Liver (tissue), 9 donors: ENCODE measurements around the gene HGD. TPM values are rescaled to one million over a fixed set of nuclear protein-coding genes. Genes with fewer than 3 reads are reported as not detected.

Source experiments
- DNase-seq: peaks from one replicate; pipeline ENCODE4 v3.0.0-alpha.2; 2017; ENCODE audit warnings: low spot score
- H3K27ac ChIP-seq, 2 donors: one replicate each; pipeline ENCODE4 v1.7.0; 2013; ENCODE audit warnings: inconsistent platforms in 2 of 2, low read length in 2 of 2, control low read depth in 1 of 2, low read depth in 1 of 2, mild to moderate bottlenecking in 1 of 2
- H3K27me3 ChIP-seq, 4 donors: one replicate each; pipeline versions ENCODE4 v1.6.1 to v1.7.0; 2013; ENCODE audit warnings: low read length in 3 of 4, inconsistent platforms in 1 of 4, mild to moderate bottlenecking in 1 of 4, moderate library complexity in 1 of 4; ENCODE audit not compliant: control insufficient read depth in 4 of 4, insufficient read depth in 4 of 4
- H3K36me3 ChIP-seq, 4 donors: one replicate each; pipeline versions ENCODE4 v1.6.1 to v1.7.0; 2013; ENCODE audit warnings: low read length in 3 of 4, mild to moderate bottlenecking in 3 of 4, low read depth in 1 of 4, moderate library complexity in 1 of 4; ENCODE audit not compliant: control insufficient read depth in 4 of 4, insufficient read depth in 3 of 4
- H3K4me1 ChIP-seq, 4 donors: one replicate each; pipeline versions ENCODE4 v1.6.1 to v1.7.0; 2013; ENCODE audit warnings: low read length in 3 of 4, mild to moderate bottlenecking in 3 of 4, moderate library complexity in 1 of 4; ENCODE audit not compliant: control insufficient read depth in 4 of 4, insufficient read depth in 4 of 4
- H3K4me3 ChIP-seq, 3 donors: one replicate each; pipeline versions ENCODE4 v1.6.1 to v1.7.0; 2013; ENCODE audit warnings: low read length in 3 of 3, control low read depth in 1 of 3, low read depth in 1 of 3, mild to moderate bottlenecking in 1 of 3
- H3K9ac ChIP-seq, 2 donors: one replicate each; pipeline ENCODE4 v1.7.0; 2013; ENCODE audit warnings: low read length in 2 of 2, mild to moderate bottlenecking in 2 of 2, moderate library complexity in 2 of 2, control low read depth in 1 of 2, low read depth in 1 of 2
- H3K9me3 ChIP-seq, 4 donors: one replicate each; pipeline versions ENCODE4 v1.6.1 to v1.7.0; 2013; ENCODE audit warnings: low read length in 3 of 4; ENCODE audit not compliant: control insufficient read depth in 4 of 4
- ATF3 ChIP-seq: IDR thresholded peaks from 2 replicates; pipeline ENCODE4 v1.6.1; 2016; ENCODE audit warnings: antibody characterized with exemption
- CTCF ChIP-seq: fragments of 150-350 bp; IDR thresholded peaks from 2 replicates; pipeline ENCODE4 v1.5.1; 2017; ENCODE audit warnings: improper control_type of control experiment, low read depth, low read length; ENCODE audit not compliant: missing input control
- EGR1 ChIP-seq, 2 donors: IDR thresholded peaks; 2 replicates each; pipeline ENCODE4 v1.6.1; 2016 to 2018; ENCODE audit warnings: antibody characterized with exemption in 2 of 2, low read depth in 2 of 2
- FOXA1 ChIP-seq: IDR thresholded peaks from 2 replicates; pipeline ENCODE4 v1.6.1; 2016; ENCODE audit warnings: antibody characterized with exemption
- FOXA2 ChIP-seq: IDR thresholded peaks from 2 replicates; pipeline ENCODE4 v1.6.1; 2016; ENCODE audit warnings: antibody characterized with exemption
- GABPA ChIP-seq, 2 donors: IDR thresholded peaks in 1 of 2; conservative IDR thresholded peaks in 1 of 2; 2 replicates each; pipeline ENCODE4 v1.6.1; 2016; ENCODE audit warnings: antibody characterized with exemption in 2 of 2, mild to moderate bottlenecking in 1 of 2, moderate library complexity in 1 of 2
- HNF4A ChIP-seq, 2 donors: conservative IDR thresholded peaks; 2 replicates each; pipeline ENCODE4 v1.6.1; 2016; ENCODE audit warnings: antibody characterized with exemption in 2 of 2, mild to moderate bottlenecking in 2 of 2
- HNF4G ChIP-seq: IDR thresholded peaks from 2 replicates; pipeline ENCODE4 v1.6.1; 2016; ENCODE audit warnings: antibody characterized with exemption
- JUND ChIP-seq, 2 donors: IDR thresholded peaks; 2 replicates each; pipeline ENCODE4 v1.6.1; 2016; ENCODE audit warnings: antibody characterized with exemption in 2 of 2
- MAX ChIP-seq: IDR thresholded peaks from 2 replicates; pipeline ENCODE4 v1.6.1; 2016; ENCODE audit warnings: antibody characterized with exemption
- NR2F2 ChIP-seq: IDR thresholded peaks from 2 replicates; pipeline ENCODE4 v1.6.1; 2016; ENCODE audit warnings: antibody characterized with exemption
- REST ChIP-seq: IDR thresholded peaks from 2 replicates; pipeline ENCODE4 v1.6.1; 2016; ENCODE audit warnings: antibody characterized with exemption, mild to moderate bottlenecking
- RXRA ChIP-seq, 2 donors: IDR thresholded peaks; 2 replicates each; pipeline ENCODE4 v1.6.1; 2017 to 2018; ENCODE audit warnings: antibody characterized with exemption in 2 of 2, mild to moderate bottlenecking in 1 of 2
- SP1 ChIP-seq: IDR thresholded peaks from 2 replicates; pipeline ENCODE4 v1.6.1; 2018; ENCODE audit warnings: antibody characterized with exemption, mild to moderate bottlenecking
- TAF1 ChIP-seq: conservative IDR thresholded peaks from 2 replicates; pipeline ENCODE4 v1.6.1; 2016; ENCODE audit warnings: antibody characterized with exemption, mild to moderate bottlenecking
- YY1 ChIP-seq: IDR thresholded peaks from 2 replicates; pipeline ENCODE4 v1.6.1; 2016; ENCODE audit warnings: antibody characterized with exemption, mild to moderate bottlenecking
- ZBTB33 ChIP-seq: IDR thresholded peaks from 2 replicates; pipeline ENCODE4 v1.6.1; 2016; ENCODE audit warnings: antibody characterized with exemption
- WGBS: extraction: QIAGEN DNeasy Blood & Tissue Kit; methylation state at CpG from one replicate; pipeline ENCODE4 v1.1.7; 2013; 5-methylcytosine and 5-hydroxymethylcytosine counted together
- polyA plus RNA-seq, 2 donors: library from polyadenylated mRNA; stranded (reverse) in 1 of 2; unstranded in 1 of 2; fragments of 200-250 nt in 1 of 2; fragments of >200 nt in 1 of 2; fragmentation: Nextera tagmentation in 1 of 2; extraction: Ambion mirVana in 1 of 2; gene quantifications; one replicate each; pipeline versions ENCODE4 v1.2.1 to v1.2.3, GENCODE V29; 2013 to 2015
- total RNA-seq, 2 donors: library from RNA; depleted of rRNA; stranded (reverse); fragments of >200 nt; gene quantifications; one replicate each; pipeline ENCODE4 v1.2.3, GENCODE V29; 2014
- donor health status: healthy.
- donor health status: healthy.
- donor health status: healthy.
- donor health status: healthy.
- donor health status: healthy.

The HGD gene
- total and polyA plus RNA-seq, 4 donors, result 83.5 to 326 (median 246) TPM

- TF ChIP-seq MAX (no peak), NR2F2 (no peak), CTCF (no peak), ATF3 (no peak)
Measured at GRCh38 chr3:120614765-120615164, 67.3 kb downstream of the HGD start (continued).

GRCh38 chr3:120608506-120608905 is 73.5 kb downstream of the HGD start:
- Histone ChIP-seq H3K27me3 (no peaks in the 10 kb centered on the region), H3K27ac (no peak overlapping the region), H3K9me3 (no peaks in the 10 kb centered on the region), H3K4me3 (no peak overlapping the region), H3K36me3 (no peaks in the 10 kb centered on the region), H3K4me1 (no peaks in the 10 kb centered on the region), H3K9ac (no peak overlapping the region)
- whole genome bisulfite sequencing, result 78% methylated on average over 4 of the region's 4 CpGs
- TF ChIP-seq RXRA (IDR thresholded peaks at IDR 0.05) (no peak), JUND (IDR thresholded peaks at IDR 0.05) (no peak), HNF4A (conservative IDR thresholded peaks at IDR 0.05) (no peak), SP1 (no peak), GABPA (IDR thresholded peaks at IDR 0.05 in 1 of 2, conservative IDR thresholded peaks at IDR 0.05 in 1 of 2) (no peak), HNF4G (no peak), EGR1 (IDR thresholded peaks at IDR 0.05; ENCODE audit: low read depth in 2 of 2) (no peak), REST (no peak), ZBTB33 (no peak), YY1 (no peak), FOXA2 (no peak), NR2F2 (no peak), MAX (no peak), FOXA1 (no peak), CTCF (no peak), ATF3 (no peak), TAF1 (no peak)
- DNase-seq, result no peak
